Measurements from ENCODE around the gene UBC. TPM values are rescaled to one million over a fixed set of nuclear protein-coding genes. Genes with fewer than 3 reads are reported as not detected.
A peak's percentile ranks its signal among the peaks of the same experiment; 100 is the strongest.

The UBC gene
- polyA plus RNA-seq, 5 donors, result 630 to 973 (median 902) TPM

DNA sequence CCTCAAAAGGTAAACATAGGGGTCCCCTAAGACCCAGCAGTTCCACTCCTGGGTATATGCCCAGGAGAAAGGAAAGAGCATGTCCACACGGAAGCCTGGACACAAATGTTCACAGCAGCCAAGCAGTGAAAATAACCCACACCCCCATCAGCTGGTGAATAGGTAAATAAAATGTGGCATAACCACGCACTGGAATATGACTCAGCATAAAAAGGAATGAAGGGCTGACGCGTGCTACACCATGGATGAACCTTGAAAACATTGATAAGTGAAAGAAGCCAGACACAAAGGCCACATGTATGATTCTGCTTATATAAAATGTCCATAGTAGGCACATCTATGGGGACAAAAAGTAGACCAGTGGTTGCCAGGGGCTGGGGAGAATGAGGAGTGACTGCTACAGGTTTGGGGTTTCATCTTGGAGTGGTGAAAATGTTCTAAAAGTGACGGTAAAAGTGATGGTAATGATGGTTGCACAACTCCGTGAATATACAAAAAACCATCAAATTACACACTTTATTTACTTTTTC is 47.0 kb downstream of the UBC start:
- no peak for DNase-seq

DNA sequence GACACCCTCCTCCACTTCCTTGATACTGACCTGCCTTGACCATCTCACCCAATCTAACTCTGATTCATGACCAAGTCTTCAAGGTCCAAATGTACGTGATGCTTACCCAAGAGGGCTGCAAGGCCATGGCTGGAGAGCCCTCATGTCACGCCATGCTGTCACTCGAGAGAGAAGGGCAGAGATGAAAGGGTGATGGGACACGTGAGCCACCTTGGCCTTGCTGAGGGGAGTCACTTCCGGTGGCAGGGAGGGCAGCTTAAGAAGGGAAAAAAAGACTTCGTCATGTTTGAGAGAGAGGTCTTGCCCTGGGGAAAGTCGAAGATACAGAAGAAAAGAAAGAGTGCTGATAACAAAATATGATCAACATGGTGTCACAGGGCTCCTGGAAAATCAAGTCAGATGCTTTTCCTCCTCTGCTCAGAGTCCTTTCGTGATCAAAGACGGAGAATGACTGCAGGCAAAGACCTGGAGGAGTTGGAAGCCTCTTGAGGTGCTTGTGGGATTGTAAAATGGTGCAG is 47.5 kb downstream of the UBC start:
- no peak for DNase-seq

DNA sequence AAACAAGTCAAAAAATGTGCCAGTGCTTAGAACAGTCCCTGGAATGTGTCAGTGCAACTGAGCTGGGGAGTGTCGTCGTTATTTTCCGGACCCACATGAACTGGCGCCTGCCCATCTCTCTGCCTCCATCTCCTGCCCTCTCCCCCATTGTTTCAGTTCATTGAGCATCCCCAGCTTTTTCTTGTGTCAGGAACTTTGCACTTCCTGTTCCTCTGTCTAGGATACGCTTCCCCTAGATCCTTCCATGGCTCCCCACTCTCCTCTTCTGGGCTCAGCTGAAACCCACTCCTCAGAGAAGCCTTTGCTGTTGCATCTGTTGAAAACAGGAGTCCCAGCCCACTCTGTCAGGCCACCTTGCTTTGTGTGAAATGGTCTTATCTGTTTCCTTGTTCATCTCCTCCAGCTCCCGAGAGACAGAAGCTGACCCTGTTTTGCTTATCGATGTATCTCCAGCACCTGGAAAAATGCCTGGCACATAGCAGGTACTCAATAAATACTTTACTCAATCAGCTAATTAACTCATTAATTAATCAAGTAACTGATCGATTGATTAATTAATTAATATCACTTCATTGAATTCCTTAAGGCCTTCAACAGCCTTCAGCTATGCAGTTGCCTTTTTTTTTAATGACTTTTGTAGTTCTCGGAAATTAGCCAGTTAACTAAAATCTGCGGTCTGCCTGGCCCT is 48.1 kb downstream of the UBC start:
- DNase-seq, result no peak

DNA sequence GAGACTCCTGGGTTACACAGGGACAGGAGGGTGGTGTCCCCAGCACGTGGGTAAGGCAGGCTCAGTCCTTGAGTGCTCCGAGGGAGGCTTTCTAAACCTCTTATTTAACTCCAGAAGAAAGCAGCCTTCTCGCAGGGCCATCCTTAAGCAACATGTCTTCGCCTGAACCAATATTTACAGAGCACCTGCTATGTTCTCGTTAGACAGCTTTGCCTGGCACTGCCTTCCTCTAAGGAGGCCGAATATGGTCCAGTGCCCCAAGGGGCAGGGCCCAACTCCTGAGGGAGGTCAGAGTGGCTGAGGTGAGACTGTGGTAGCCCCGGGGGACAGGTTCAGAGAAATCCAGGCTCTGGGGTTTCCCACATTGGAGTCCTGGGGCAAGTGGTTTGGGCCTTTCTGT is 48.7 kb downstream of the UBC start:
- no peak for DNase-seq

DNA sequence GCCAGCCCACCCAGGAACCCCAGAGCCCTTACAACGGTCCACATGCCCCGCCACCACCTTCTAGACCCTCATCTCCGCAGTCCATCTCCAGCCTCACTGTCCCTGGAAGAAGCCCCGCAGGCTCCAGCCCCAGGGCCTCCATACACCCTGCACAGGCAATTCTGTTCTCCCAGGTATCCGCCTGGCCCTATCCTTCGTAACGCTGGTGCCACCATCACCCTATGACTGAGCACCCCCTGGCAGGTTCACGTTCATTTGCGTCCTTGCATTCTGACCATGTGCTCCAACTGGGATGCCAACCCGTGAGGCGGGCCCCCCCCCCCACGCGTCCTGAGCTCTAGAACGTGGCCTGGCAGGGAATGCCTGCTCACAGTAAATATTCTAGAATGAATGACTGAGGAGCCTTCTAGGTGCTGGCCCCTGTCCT is 50.1 kb downstream of the UBC start:
- no peak for DNase-seq

DNA sequence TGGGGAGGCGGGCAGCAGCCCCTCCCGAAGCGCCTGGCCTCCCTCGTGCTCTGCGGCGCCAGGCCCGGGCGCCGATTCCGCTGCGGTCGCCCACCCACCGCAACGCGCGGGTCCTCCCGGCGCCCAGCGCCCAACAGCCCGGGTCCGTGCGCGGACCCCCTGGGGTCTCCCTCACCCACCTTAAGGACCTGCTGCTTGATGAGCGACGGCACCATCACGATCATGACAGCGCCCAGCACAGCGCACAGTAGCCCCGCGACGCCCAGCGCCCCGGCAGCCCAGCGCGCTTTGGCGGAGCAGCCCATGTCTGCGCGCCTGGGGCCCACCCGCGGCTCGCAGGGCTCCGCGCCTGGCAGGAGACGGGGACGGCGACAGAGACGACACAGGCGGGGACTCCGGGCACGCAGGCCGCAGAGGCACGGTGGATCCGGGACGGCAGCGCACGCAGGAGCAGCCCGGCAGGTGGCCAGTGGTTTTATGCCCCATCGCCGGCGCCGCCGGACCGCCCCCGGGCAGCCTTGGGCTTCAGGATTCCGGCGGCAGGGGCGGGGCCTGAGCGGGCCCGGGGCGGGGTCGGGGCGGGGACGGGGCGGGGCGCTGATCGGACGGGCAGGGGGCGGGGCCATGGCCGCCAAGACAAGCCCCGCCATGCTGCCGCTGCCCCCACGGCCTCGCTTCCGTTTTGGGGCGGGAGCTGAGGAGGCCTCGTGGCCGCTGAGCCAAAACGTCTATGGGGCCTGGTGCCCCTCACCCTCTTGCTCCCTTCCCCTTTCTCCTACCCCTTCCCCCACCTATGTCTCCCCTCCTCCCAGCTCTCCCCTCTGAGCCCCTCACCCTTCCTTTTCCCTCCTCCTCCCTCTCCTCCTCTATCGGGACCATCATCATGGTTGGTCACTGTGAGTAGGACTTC is 50.8 kb downstream of the UBC start, which contains the start of gene SCARB1:
SCARB1 (minus strand) TSS at position 449 of the 910 bp plus-strand sequence; CDS start at position 305, 144 bp downstream.
- DNase-seq, result peak; percentile 71 to 76

DNA sequence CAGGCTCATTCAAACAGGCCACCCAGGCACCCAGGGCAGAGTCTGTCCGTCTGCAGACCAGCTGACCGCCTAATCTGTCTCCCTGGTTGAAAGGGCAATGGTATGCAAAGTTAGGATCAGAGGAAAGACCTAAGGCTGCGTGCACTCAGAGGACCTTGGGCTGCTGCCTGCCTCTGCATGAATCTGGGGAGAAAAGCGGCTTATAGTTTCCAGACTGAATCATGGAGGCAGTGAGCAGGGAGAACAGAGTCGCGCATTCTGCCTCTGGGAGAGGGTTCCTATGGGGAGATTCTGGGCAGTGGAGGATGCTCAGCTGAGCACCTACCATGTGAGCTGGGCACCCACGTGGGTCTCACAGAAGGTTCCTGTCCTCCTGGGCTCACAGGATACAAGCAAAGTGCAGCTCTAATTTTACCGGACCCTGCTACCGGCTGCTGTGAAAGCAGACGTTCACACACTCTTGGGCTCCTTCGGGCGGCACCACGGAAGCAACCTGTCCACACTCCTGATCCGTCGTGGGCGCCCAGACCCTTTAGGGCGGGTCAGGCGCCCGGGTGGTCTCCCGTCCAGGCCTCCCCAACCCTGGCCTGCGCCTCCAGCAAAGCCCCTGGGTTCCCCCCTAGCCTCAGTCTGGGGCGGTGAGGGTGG is 51.6 kb downstream of the UBC start:
- no peak for DNase-seq

DNA sequence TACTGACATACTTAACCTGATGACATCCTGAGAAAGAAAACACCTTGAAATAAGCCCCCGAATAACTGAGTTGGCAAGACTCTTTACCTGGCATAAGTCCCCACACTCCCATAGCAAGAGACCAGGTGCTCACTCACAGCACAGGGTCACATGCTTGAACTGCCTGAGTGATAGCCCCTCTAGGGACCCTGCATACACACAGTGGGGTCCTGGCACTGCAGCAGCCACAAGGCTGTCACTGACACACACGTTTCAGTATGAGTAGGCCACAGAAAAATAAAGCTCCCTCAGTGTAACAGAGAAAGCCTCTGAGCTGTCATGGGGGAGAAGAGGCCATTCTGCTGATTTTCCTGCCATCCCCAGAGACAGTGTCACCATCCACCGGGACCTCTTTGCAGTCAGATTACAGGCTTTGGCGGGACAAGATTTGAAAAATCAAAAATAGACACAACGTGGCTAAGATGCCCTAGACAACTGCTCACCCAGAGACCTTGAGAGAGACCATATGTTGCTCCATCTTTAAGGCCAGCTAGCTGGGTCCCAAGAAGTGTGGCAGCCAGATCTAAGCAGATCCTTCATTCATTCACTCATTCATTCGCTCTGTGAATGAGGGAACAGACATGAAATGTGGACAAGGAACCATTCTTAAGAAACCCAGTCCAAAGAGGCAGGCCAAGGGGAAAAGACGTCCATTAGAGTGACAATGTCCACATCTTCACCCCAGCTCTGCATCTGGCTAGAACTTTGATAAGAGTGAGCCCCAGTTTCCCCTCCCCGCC is 52.4 kb downstream of the UBC start:
- DNase-seq, result no peak

Other genes with a start within 250 kb of the UBC start
- 10 to 100 TPM; 20.2 to 33.3 (median 30.2) TPM for gene SCARB1, start 50.8 kb downstream of the UBC start, polyA plus RNA-seq (ENCODE audit: insufficient read depth in 1 of 5, insufficient read length in 5 of 5, low replicate concordance in 1 of 5)
- gene DHX37, start 74.5 kb upstream of the UBC start, polyA plus RNA-seq (ENCODE audit: insufficient read depth in 1 of 5, insufficient read length in 5 of 5, low replicate concordance in 1 of 5), result 10 to 100 TPM in 3 of 5 donors, 1 to 10 TPM in 2; 7.7 to 14.9 (median 10.1) TPM
- gene BRI3BP, start 79.0 kb upstream of the UBC start, polyA plus RNA-seq (ENCODE audit: insufficient read depth in 1 of 5, insufficient read length in 5 of 5, low replicate concordance in 1 of 5), result 1 to 10 TPM; 5.2 to 7.0 (median 5.9) TPM
- gene AACS, start 150.8 kb upstream of the UBC start, polyA plus RNA-seq (ENCODE audit: insufficient read depth in 1 of 5, insufficient read length in 5 of 5, low replicate concordance in 1 of 5), result 10 to 100 TPM; 21.3 to 30.5 (median 24.6) TPM